ENCODE measurements around the gene SORCS2.

SORCS2 gene

GRCh38 chr4:7590189-7590588 is 397.9 kb downstream of the SORCS2 start:
- ChIA-PET CTCF (no interaction called here), POLR2A (no interaction called here)
- Histone ChIP-seq H3K36me3 (ENCODE audit: control insufficient read depth in 2 of 2, insufficient read depth in 1 of 2, low read length in 2 of 2) (no peaks in the 10 kb centered on the region), H3K4me3 (ENCODE audit: low read depth, low read length) (no peak overlapping the region), H3K9me3 (ENCODE audit: control insufficient read depth, insufficient read depth, low read depth, low read length) (no peaks in the 10 kb centered on the region), H3K4me1 (ENCODE audit: control insufficient read depth, insufficient read depth, low read length) (no peaks in the 10 kb centered on the region), H3K27ac (ENCODE audit: extremely low read depth, low read depth, low read length) (no peak overlapping the region)
- TF ChIP-seq TCF7L2 (IDR thresholded peaks at IDR 0.05; ENCODE audit: borderline replicate concordance, low read depth, low read length) (no peak), SETDB1 (IDR thresholded peaks at IDR 0.05; ENCODE audit: insufficient read length, low read length) (no peak), ZNF677 (tag by site-specific recombination; IDR thresholded peaks at IDR 0.05) (no peak), ZNF488 (tag by site-specific recombination; IDR thresholded peaks at IDR 0.05) (no peak), ZNF626 (tag by site-specific recombination; IDR thresholded peaks at IDR 0.05) (no peak), ZNF701 (tag by site-specific recombination; IDR thresholded peaks at IDR 0.05) (no peak), ZNF670 (tag by site-specific recombination; IDR thresholded peaks at IDR 0.05; ENCODE audit: low read depth) (no peak), ZNF76 (tag by site-specific recombination; IDR thresholded peaks at IDR 0.05; ENCODE audit: borderline replicate concordance, low read depth) (no peak), IKZF3 (tag by site-specific recombination; IDR thresholded peaks at IDR 0.05) (no peak), ZNF157 (tag by site-specific recombination; IDR thresholded peaks at IDR 0.05) (no peak), SP2 (tag by site-specific recombination; IDR thresholded peaks at IDR 0.05) (no peak), KLF1 (tag by site-specific recombination; IDR thresholded peaks at IDR 0.05) (no peak), ZNF548 (tag by site-specific recombination; IDR thresholded peaks at IDR 0.05) (no peak), ZNF221 (tag by site-specific recombination; IDR thresholded peaks at IDR 0.05; ENCODE audit: borderline replicate concordance) (no peak)

GRCh38 chr4:7590899-7591298 is 398.6 kb downstream of the SORCS2 start:
- H3K9me3 ChIP-seq (ENCODE audit: control insufficient read depth, insufficient read depth, low read depth, low read length), result no peaks in the 10 kb centered on the region
- H3K4me1 ChIP-seq (ENCODE audit: control insufficient read depth, insufficient read depth, low read length), result no peaks in the 10 kb centered on the region
- no peaks in the 10 kb centered on the region for H3K36me3 ChIP-seq (ENCODE audit: control insufficient read depth in 2 of 2, insufficient read depth in 1 of 2, low read length in 2 of 2)
- ChIA-PET CTCF (interaction anchor here (0.5 kb wide), 1 partner anchor 234 kb away, joined by 3 read pairs; no protein-coding TSS in a partner anchor), POLR2A (no interaction called here)
- no peak overlapping the region for H3K4me3 ChIP-seq (ENCODE audit: low read depth, low read length)
- no peak for TF ChIP-seq ZNF350 (tag by site-specific recombination; IDR thresholded peaks at IDR 0.05)
- TF ChIP-seq SP2 (tag by site-specific recombination; IDR thresholded peaks at IDR 0.05), result no peak
- no peak for TF ChIP-seq ZNF335 (tag by site-specific recombination; conservative IDR thresholded peaks at IDR 0.05)
- no peak for TF ChIP-seq KLF1 (tag by site-specific recombination; IDR thresholded peaks at IDR 0.05)
- TF ChIP-seq ZNF785 (tag by site-specific recombination; IDR thresholded peaks at IDR 0.05), result no peak
- TF ChIP-seq ZNF16 (tag by site-specific recombination; IDR thresholded peaks at IDR 0.05; ENCODE audit: low read depth), result no peak
- no peak for TF ChIP-seq ZNF776 (tag by site-specific recombination; IDR thresholded peaks at IDR 0.05; ENCODE audit: borderline replicate concordance)
- H3K27ac ChIP-seq (ENCODE audit: extremely low read depth, low read depth, low read length), result no peak overlapping the region

DNA sequence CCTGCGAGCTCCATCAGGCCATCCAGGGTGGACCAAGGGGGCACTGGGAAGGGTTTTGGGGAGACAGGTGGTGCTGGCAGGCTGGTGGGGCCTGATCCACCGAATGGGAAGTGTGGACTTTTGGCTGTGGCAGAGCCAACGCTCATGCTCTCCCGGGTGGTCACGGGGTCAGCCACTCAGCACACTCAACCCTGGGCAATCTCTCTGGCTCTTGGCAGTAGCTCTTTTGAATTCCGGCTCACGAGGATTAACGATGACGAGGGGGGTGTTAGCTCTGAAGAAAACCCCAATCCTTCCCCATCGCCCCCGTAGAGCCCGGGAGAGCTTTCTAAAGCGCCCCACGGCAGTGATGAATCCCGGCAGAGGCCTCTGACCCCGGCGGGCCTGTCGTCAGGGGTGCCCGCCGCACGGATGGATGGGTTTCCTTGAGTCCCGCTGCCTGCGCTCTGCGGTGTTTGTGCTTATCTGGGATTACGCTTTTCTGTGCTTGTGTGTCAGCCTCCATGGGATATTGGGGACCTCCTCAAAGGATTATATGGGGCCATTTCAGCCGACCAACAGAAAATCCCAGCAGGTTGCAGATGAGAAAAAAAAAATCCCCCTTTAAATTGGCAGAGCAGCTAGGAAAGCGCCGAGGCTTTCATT is 399.2 kb downstream of the SORCS2 start:
- H3K4me3 ChIP-seq (ENCODE audit: low read depth, low read length), result no peak overlapping the region
- no peaks in the 10 kb centered on the region for H3K9me3 ChIP-seq (ENCODE audit: control insufficient read depth, insufficient read depth, low read depth, low read length)
- ChIA-PET CTCF (interaction anchor here (0.5 to 0.6 kb wide), 2 partner anchors 235 to 397 kb away, joined by 3 read pairs; no protein-coding TSS in a partner anchor), POLR2A (interaction anchor here (0.9 kb wide), 1 partner anchor 11 kb away, joined by 4 read pairs; no protein-coding TSS in a partner anchor)
- H3K4me1 ChIP-seq (ENCODE audit: control insufficient read depth, insufficient read depth, low read length), result no peaks in the 10 kb centered on the region
- H3K36me3 ChIP-seq (ENCODE audit: control insufficient read depth in 2 of 2, insufficient read depth in 1 of 2, low read length in 2 of 2), result no peaks in the 10 kb centered on the region
- TF ChIP-seq ZNF354C (tag by site-specific recombination; IDR thresholded peaks at IDR 0.05; ENCODE audit: borderline replicate concordance, low read depth) (no peak), ZNF184 (tag by site-specific recombination; IDR thresholded peaks at IDR 0.05) (no peak), ZNF785 (tag by site-specific recombination; IDR thresholded peaks at IDR 0.05) (no peak), MEIS1 (CRISPR knock-in tag; IDR thresholded peaks at IDR 0.05; ENCODE audit: borderline replicate concordance) (no peak), ZNF248 (tag by site-specific recombination; IDR thresholded peaks at IDR 0.05) (no peak), ZNF658 (tag by site-specific recombination; IDR thresholded peaks at IDR 0.05) (no peak), SCRT1 (tag by site-specific recombination; IDR thresholded peaks at IDR 0.05; ENCODE audit: borderline replicate concordance) (no peak), ZNF639 (tag by site-specific recombination; IDR thresholded peaks at IDR 0.05) (no peak), ZNF133 (tag by site-specific recombination; IDR thresholded peaks at IDR 0.05) (no peak), ZNF626 (tag by site-specific recombination; IDR thresholded peaks at IDR 0.05) (no peak)
- no peak overlapping the region for H3K27ac ChIP-seq (ENCODE audit: extremely low read depth, low read depth, low read length)

Measured in HEK293 (cell line).